ACC112 (cell line): Measurements from ENCODE around the gene PDCD2L.
"Not testable (repeated sequence)": the region's sequence is repeated elsewhere in the genome, so short reads cannot be mapped to it uniquely, and the experiment has no call there.

Experiments
- H2AFZ ChIP-seq: fragments of 200-600 bp; sonication (generic); one replicate; pipeline ENCODE4 v1.6.0; 2017; ENCODE audit warnings: antibody characterized with exemption, low read length; ENCODE audit not compliant: unreplicated experiment
- H3K27ac ChIP-seq: fragments of 200-600 bp; sonication (generic); 2 replicates; pipeline ENCODE4 v1.5.1; 2014; ENCODE audit warnings: low read depth, mild to moderate bottlenecking, antibody characterized with exemption, low read length, moderate library complexity
- H3K27me3 ChIP-seq: fragments of 200-600 bp; sonication (generic); 2 replicates; pipeline ENCODE4 v1.6.1; 2014; ENCODE audit warnings: mild to moderate bottlenecking, antibody characterized with exemption, low read length, moderate library complexity, mixed read lengths; ENCODE audit not compliant: insufficient read depth
- H3K36me3 ChIP-seq: fragments of 200-600 bp; sonication (generic); 2 replicates; pipeline ENCODE4 v1.6.1; 2016; ENCODE audit warnings: mild to moderate bottlenecking, antibody characterized with exemption, low read length, moderate library complexity, mixed read lengths; ENCODE audit not compliant: insufficient read depth
- H3K4me1 ChIP-seq: fragments of 200-600 bp; sonication (generic); one replicate; pipeline ENCODE4 v1.6.1; 2016; ENCODE audit warnings: low read length, mixed read lengths; ENCODE audit not compliant: insufficient read depth, unreplicated experiment, control insufficient read depth
- H3K4me3 ChIP-seq: fragments of 200-600 bp; sonication (generic); 2 replicates; pipeline ENCODE4 v1.5.1; 2014; ENCODE audit warnings: mild to moderate bottlenecking, low read depth, low read length
- H3K79me2 ChIP-seq: fragments of 200-600 bp; sonication (generic); one replicate; pipeline ENCODE4 v1.6.0; 2016; ENCODE audit warnings: low read length; ENCODE audit not compliant: control insufficient read depth, unreplicated experiment, insufficient read depth

The PDCD2L gene

DNA sequence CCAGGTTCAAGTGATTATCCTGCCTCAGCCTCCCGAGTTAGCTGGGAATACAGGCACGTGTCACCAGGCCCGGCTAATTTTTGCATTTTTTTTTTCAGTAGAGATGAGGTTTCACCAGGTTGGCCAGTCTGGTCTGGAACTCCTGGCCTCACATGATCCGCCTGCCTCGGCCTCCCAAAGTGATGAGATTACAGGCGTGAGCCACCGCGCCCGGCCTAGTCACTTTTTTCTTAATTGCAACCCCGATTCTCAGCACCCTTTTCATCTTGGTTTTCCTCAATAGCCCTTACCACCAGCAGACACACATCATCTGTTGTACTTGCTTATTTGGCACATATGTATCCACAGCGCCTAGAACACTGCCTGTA, 39.8 kb upstream of the PDCD2L start:
- Histone ChIP-seq H2AFZ (peak overlapping the region; percentile 85), H3K79me2 (peaks cover 36% of the 10 kb centered on the region), H3K27ac (no peak overlapping the region)

DNA sequence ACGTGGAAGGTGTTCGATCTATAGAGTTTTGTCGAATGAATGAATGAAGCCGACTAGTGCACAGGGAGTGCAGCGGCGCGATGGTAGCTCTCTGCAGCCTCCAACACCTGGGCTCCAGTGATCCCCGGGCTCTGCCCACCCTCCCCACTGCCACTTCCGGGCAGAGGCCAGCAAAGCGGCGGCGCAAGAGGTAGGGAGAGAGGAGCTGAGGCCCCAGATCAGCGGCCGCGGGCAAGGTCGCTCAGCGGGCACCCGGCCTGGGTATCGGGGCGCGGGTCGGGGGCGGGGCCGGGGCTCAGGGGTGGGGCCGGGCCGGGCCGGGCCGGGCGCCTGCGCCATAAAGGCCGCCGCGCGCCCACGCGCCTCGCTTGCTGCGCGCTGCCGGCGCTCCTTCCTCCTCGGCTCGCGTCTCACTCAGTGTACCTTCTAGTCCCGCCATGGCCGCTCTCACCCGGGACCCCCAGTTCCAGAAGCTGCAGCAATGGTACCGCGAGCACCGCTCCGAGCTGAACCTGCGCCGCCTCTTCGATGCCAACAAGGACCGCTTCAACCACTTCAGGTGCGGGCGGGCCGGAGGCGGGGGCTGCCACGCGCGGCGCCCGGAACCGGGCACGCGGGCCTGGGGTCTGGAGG, 39.3 kb upstream of the PDCD2L start, which contains the start of gene GPI:
Gene GPI, plus strand, starts transcription at position 367 of the 633 bp plus-strand sequence. Its CDS starts 71 bp downstream, at position 438.
- Histone ChIP-seq H3K36me3 (peaks cover 13% of the 10 kb centered on the region), H3K27ac (no peak within 1 kb of the TSS), H3K4me3 (peak within 1 kb of the TSS; percentile 98), H2AFZ (peak within 1 kb of the TSS; percentile 85), H3K79me2 (peaks cover 36% of the 10 kb centered on the region), H3K4me1 (peaks cover 17% of the 10 kb centered on the region), H3K27me3 (no peaks in the 10 kb centered on the region)

More for the DNA sequence above, 39.8 kb upstream of the PDCD2L start:
- H3K4me1 ChIP-seq, result peaks cover 22% of the 10 kb centered on the region
- peak overlapping the region; percentile 98 for H3K4me3 ChIP-seq
- H3K27me3 ChIP-seq, result no peaks in the 10 kb centered on the region
- peaks cover 13% of the 10 kb centered on the region; the same call in 1 of the 2 replicates for H3K36me3 ChIP-seq

DNA sequence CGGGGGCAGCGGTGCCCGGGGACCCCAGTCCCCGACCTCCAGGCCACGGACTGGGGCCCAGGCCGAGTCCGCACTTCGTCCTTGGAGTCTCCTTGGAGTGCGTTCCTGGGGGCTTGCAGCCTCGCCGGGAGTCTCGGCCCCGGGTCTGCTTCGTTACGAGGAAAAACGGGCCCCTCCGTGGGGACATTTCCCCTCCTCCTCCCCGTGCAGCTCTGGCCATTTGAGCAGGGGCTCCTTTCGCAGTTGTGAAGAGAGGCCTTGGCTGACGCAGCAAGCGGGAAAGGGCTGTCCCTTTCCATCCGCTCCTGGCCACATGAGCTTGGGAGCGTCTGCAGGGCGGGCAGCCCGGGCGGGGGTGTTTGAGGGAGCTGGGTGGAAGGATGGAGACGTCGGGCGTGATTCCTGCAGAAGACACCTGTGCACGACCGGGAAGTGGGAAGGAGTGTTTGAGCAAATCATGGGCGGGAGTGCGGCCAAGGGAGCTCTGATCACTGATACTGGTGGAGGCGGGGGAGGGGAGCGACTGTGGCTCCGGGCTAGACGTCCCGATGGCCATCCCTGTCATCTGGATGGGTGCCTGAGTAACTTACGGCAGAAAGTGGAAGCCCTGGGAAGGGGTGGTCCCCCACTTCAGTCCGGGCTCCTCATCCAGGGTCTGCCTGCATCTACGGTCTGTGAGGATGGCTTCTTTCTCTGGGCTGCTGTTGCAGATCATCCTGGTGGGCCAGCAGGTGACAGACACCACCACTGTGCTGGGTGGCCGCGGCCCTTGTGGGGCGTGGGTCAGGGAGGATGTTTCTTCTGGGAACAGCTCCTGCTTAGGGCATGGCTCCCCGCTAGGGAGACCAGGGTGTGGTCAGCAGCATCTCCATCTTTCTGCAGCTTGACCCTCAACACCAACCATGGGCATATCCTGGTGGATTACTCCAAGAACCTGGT, 38.5 kb upstream of the PDCD2L start:
- Histone ChIP-seq H3K27me3 (no peaks in the 10 kb centered on the region), H3K4me1 (peaks cover 16% of the 10 kb centered on the region), H2AFZ (peak overlapping the region; percentile 81), H3K36me3 (peaks cover 13% of the 10 kb centered on the region), H3K79me2 (peaks cover 39% of the 10 kb centered on the region), H3K4me3 (peak overlapping the region; percentile 98), H3K27ac (no peak overlapping the region)

DNA sequence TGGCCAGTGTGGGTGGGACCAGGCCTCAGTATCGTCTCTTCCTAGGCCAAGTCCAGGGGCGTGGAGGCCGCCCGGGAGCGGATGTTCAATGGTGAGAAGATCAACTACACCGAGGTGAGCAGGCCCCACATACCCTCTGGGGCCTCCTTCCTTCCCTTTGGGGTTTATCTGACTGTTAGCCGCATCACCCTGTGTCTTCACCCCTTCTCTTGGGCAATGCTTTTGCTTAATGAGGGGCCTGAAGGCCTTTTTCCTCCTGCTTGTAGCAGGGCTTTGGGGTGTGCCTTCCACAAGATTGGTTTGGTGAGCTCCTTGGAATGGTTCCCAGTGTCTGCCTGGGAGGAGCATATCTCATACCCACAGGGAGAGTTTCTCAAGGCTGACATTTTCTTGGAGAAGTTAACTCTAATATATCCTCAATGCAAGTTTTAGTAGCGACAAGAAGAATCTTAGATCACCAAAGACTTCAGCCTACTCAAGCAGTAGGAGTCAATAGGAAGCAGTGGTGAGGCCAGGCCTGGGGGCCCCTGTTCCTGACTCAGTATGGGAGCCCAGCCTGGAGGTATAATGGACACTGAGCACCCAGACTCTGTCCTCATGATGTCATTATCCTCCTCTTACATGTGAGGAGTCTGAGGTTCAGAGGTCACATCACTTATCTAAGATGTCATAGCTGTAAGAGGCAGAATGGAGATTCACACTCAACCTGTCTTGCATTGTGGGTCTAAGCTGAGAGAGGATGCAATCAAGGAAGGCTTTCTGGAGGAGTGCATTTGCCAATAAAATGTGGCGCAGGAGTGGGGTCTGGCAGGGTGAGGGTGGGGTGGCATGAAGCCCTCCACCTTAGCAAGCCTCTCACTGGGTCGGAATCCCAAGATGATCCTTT, 37.2 kb upstream of the PDCD2L start:
- H3K27ac ChIP-seq, result no peak overlapping the region
- H3K27me3 ChIP-seq, result no peaks in the 10 kb centered on the region
- H3K79me2 ChIP-seq, result peaks cover 39% of the 10 kb centered on the region
- peaks cover 16% of the 10 kb centered on the region for H3K4me1 ChIP-seq
- no peak overlapping the region for H2AFZ ChIP-seq
- peaks cover 13% of the 10 kb centered on the region for H3K36me3 ChIP-seq
- peak overlapping the region; percentile 98 for H3K4me3 ChIP-seq

DNA sequence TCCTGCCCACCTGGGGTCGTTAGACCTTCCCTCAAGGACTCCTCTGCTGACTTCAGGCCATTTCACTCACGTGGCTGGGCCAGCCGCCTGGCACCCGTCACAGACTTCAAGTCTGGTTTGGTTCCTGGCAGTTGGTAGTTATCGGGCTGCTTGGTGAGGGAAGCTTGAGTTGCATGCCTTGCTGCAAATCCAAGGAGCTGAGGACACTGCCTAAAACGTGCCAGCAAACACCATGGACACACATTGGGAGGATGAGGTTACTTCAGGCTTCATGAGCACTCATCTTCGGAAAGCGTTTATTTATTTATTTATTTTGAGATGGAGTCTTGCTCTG, 36.6 kb upstream of the PDCD2L start:
- Histone ChIP-seq H3K27ac (no peak overlapping the region), H3K4me1 (peaks cover 16% of the 10 kb centered on the region), H3K79me2 (peaks cover 39% of the 10 kb centered on the region), H2AFZ (no peak overlapping the region), H3K27me3 (no peaks in the 10 kb centered on the region), H3K36me3 (peaks cover 13% of the 10 kb centered on the region), H3K4me3 (0 out of 2 replicates have a peak overlapping the region, but pooled peaks have one; percentile 98)

DNA sequence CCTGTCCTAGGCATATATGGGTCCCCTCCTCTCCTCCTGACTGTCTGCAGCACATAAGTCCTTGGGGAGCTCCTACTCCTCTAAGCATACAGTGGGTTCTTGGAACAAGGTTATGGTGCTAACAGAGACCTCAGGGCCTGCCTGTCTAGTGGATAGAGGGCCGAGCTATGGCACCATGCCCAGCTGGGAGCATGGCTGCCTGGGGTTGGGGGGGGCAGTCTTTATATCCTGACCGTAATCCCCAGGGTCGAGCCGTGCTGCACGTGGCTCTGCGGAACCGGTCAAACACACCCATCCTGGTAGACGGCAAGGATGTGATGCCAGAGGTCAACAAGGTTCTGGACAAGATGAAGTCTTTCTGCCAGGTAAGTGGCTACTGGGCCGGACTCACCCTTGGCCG, 35.9 kb upstream of the PDCD2L start:
- peaks cover 16% of the 10 kb centered on the region for H3K4me1 ChIP-seq
- no peaks in the 10 kb centered on the region for H3K27me3 ChIP-seq
- H3K36me3 ChIP-seq, result peaks cover 13% of the 10 kb centered on the region
- H3K27ac ChIP-seq, result no peak overlapping the region
- H3K79me2 ChIP-seq, result peaks cover 39% of the 10 kb centered on the region
- H2AFZ ChIP-seq, result no peak overlapping the region
- H3K4me3 ChIP-seq, result no peak overlapping the region

DNA sequence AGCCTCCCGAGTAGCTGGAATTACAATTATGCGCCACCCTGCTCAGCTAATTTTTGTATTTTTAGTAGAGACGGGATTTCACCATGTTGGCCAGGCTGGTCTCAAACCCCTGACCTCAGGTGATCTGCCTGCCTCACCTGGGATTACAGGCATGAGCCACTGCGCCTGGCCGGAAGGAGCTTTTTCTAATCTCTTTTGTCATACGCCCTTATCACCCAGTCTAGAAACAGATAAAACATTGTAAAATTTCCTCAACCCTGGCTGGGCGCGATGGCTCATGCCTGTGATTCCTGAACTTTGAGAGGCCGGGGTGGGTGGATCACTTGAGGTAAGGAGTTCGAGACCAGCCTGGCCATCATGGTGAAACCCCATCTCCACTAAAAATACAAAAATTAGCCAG, 35.0 kb upstream of the PDCD2L start:
- not testable (repeated sequence) for H3K27me3 ChIP-seq, H2AFZ ChIP-seq, H3K4me3 ChIP-seq, H3K27ac ChIP-seq
- H3K36me3 ChIP-seq, result peaks cover 13% of the 10 kb centered on the region
- H3K79me2 ChIP-seq, result peaks cover 42% of the 10 kb centered on the region
- H3K4me1 ChIP-seq, result peaks cover 16% of the 10 kb centered on the region

DNA sequence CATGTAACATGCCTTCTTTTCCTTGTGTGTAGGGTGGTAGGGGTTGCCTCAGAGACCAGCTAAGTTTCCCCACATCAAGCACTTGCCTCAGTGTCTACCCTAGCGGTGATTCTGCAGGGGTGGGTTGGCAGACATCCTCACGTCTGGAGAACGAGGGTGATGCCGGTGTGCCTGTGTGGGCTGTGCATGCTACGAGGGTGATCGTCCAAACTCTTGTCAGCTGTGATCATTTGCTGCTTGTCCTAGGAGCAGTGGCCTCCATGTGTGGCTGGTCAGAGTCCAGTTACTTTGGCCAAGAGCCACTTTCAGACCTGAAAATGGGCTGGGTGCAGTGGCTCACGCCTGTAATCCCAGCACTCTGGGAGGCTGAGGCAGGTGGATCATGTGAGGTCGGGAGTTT, 34.1 kb upstream of the PDCD2L start:
- Histone ChIP-seq H3K36me3 (peaks cover 13% of the 10 kb centered on the region), H3K4me1 (peaks cover 16% of the 10 kb centered on the region), H3K4me3 (no peak overlapping the region), H2AFZ (no peak overlapping the region), H3K27me3 (no peaks in the 10 kb centered on the region), H3K79me2 (peaks cover 42% of the 10 kb centered on the region), H3K27ac (no peak overlapping the region)

DNA sequence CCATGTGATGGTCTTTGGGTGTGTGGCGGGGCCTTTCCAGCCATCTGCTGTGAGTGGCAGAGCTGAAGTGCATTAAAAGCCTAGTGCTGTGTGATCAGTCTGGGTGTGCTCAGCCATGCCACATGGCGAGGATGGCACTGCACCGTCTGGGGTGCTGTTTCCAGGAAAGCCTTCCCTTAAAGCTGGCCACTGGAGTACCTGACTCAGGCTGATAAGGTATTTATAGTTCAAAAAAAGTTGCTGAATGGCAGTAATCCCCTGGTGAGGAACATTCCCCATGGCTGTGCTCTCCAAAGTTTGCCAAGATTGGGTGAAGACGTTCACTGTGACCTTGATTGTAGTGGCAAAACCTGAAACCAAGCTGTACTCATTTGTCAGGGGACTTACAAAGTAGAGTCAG, 33.2 kb upstream of the PDCD2L start:
- H3K27me3 ChIP-seq, result no peaks in the 10 kb centered on the region
- H3K4me1 ChIP-seq, result peaks cover 16% of the 10 kb centered on the region
- H3K4me3 ChIP-seq, result no peak overlapping the region
- H2AFZ ChIP-seq, result no peak overlapping the region
- H3K27ac ChIP-seq, result no peak overlapping the region
- H3K36me3 ChIP-seq, result peaks cover 17% of the 10 kb centered on the region
- peaks cover 33% of the 10 kb centered on the region for H3K79me2 ChIP-seq

DNA sequence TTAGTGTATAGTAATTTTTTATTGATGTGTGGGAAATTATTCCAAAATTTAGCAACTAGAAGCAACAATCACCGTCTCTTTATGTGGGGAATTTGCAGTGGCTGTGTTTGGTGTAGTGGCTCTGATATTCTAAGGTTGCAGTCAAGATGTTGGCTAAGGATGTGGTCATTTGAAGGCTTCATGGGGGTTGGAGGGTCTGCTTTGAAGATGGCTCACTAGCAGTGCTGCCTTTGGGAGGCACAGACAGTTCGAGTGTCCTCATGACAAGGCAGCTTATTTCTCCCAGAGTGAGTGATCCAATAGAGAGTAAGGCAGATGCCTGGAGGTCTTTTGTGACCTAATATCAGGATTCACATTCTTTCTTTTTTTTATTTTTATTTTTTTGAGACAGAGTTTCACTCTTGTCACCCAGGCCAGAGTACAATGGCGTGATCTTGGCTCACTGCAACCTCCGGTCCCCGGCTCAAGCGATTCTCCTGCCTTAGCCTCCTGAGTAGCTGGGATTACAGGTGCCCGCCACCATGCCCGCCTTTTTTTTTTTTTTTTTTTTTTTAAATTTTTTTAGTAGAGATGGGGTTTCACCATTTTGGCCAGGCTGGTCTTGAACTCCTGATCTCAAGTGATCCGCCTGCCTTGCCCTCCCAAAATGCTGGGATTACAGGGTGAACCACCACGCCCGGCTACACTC, 30.5 kb upstream of the PDCD2L start:
- H3K4me1 ChIP-seq, result no peaks in the 10 kb centered on the region
- peaks cover 6% of the 10 kb centered on the region for H3K79me2 ChIP-seq
- H3K27ac ChIP-seq, result no peak overlapping the region
- H3K4me3 ChIP-seq, result no peak overlapping the region
- no peak overlapping the region for H2AFZ ChIP-seq
- H3K27me3 ChIP-seq, result no peaks in the 10 kb centered on the region
- H3K36me3 ChIP-seq, result peaks cover 6% of the 10 kb centered on the region
